Measurements from ENCODE around the gene STT3B. TPM values are rescaled to one million over a fixed set of nuclear protein-coding genes. Genes with fewer than 3 reads are reported as not detected.

Gene STT3B
- total and polyA plus RNA-seq, 2 of the 13 experiments (the other 11 are each of a cell fraction or from before 2014, with no cell fraction given) = 85.0 to 205 TPM

GRCh38 chr3:31522152-31522551, 10.6 kb upstream of the STT3B start:
- H3K4me2 ChIP-seq (ENCODE audit: low read depth, low read length) = no peak overlapping the region
- H3K27ac ChIP-seq (ENCODE audit: extremely low read length, insufficient read depth, low read length) = no peak overlapping the region
- intact Hi-C loops (cut with micrococcal nuclease; ENCODE audit: unreplicated experiment) = no loop called here
- no peak overlapping the region for H3K9ac ChIP-seq (ENCODE audit: insufficient read depth, low read depth, low read length)
- H3K79me2 ChIP-seq (ENCODE audit: insufficient read depth, low read length) = no peaks in the 10 kb centered on the region
- ChIA-PET CTCF (ENCODE audit: low intra/inter-chr PET ratio, low total read pairs) (no interaction called here), POLR2A (interaction anchor here (1.9 kb wide), 1 partner anchor 10 kb away, joined by 4 read pairs; the partner anchor contains the start of gene STT3B)
- peaks cover 1% of the 10 kb centered on the region; the same call in 1 of the 2 replicates for H3K4me1 ChIP-seq (ENCODE audit: insufficient read depth, low read length)
- FAIRE-seq (no peak), DNase-seq (ENCODE audit: low spot score) (no peak), ATAC-seq (no peak)
- in situ Hi-C loops (cut with HindIII; ENCODE audit: extremely low pct_ligation_motif_present, low pct_unique_long_range_greater_than_20kb) = no loop called here
- H4K20me1 ChIP-seq (ENCODE audit: insufficient read depth, low read length) = no peaks in the 10 kb centered on the region; the same call in 1 of the 2 replicates
- H3K4me3 ChIP-seq (replicated peaks in 1 of 3; ENCODE audit: insufficient read depth in 1 of 3, low read depth in 2 of 3, low read length in 3 of 3) = no peak overlapping the region
- no peak overlapping the region for H2AFZ ChIP-seq (ENCODE audit: low read length)
- H3K9me3 ChIP-seq (ENCODE audit: low read length) = no peaks in the 10 kb centered on the region
- WGBS (ENCODE audit: low lambda C conversion rate) = 11% methylated on average over 1 of the region's 1 CpG
- TF ChIP-seq MIXL1 (CRISPR knock-in tag; IDR thresholded peaks at IDR 0.05) (no peak), ZNF550 (CRISPR knock-in tag; IDR thresholded peaks at IDR 0.05; ENCODE audit: borderline replicate concordance) (no peak), ZNF720 (CRISPR knock-in tag; IDR thresholded peaks at IDR 0.05) (no peak), TCF12 (IDR thresholded peaks at IDR 0.05) (no peak), TCF12 (CRISPR knock-in tag; IDR thresholded peaks at IDR 0.05) (no peak), HMG20B (CRISPR knock-in tag; conservative IDR thresholded peaks at IDR 0.05) (no peak), NFKB2 (CRISPR knock-in tag; IDR thresholded peaks at IDR 0.05; ENCODE audit: borderline replicate concordance) (no peak), ZNF280D (CRISPR knock-in tag; IDR thresholded peaks at IDR 0.05) (no peak), ZNF737 (CRISPR knock-in tag; IDR thresholded peaks at IDR 0.05; ENCODE audit: borderline replicate concordance) (no peak), KDM1A (CRISPR knock-in tag; IDR thresholded peaks at IDR 0.05) (no peak)
- H3K36me3 ChIP-seq (replicated peaks in 1 of 2; ENCODE audit: control insufficient read depth in 1 of 2, insufficient read depth in 2 of 2, low read length in 2 of 2) = no peaks in the 10 kb centered on the region
- no TSS peak for BruUV-seq (replicated peaks)
- H3K27me3 ChIP-seq (ENCODE audit: control insufficient read depth in 1 of 2, insufficient read depth in 2 of 2, low read length in 2 of 2) = peaks cover 0 to 6% of the 10 kb centered on the region in 2 experiments; a peak in 2 of 5 replicates
